Activated CD8-positive, alpha-beta memory T cell treated with anti-CD3 and anti-CD28 coated beads for 1 hour (primary cell): ENCODE results near the gene DYNC2I2.
A peak's percentile ranks its signal among the peaks of the same experiment; 100 is the strongest.
"Not testable (repeated sequence)": the region's sequence is repeated elsewhere in the genome, so short reads cannot be mapped to it uniquely, and the experiment has no call there.

Source experiments
- DNase-seq, 2 donors: peaks; one replicate each; pipeline ENCODE4 v3.0.0-alpha.2; 2020; ENCODE audit warnings: low read depth in 1 of 2; ENCODE audit errors: extremely low read depth in 1 of 2

The DYNC2I2 gene

GRCh38 chr9:128656416-128657343 is at the start of gene DYNC2I2:
Gene DYNC2I2 (minus strand): TSS chr9:128656847. CDS start chr9:128656726, 121 bp downstream.
- peak; percentile 92 to 96 for DNase-seq

GRCh38 chr9:128706045-128706444 is 49.4 kb upstream of the DYNC2I2 start:
- DNase-seq, result no peak

- DNase-seq, result no peak
Observed at GRCh38 chr9:128705051-128705965, 48.7 kb upstream of the DYNC2I2 start.

GRCh38 chr9:128704356-128704670 is 47.7 kb upstream of the DYNC2I2 start:
- no peak for DNase-seq

- no peak for DNase-seq
Observed at GRCh38 chr9:128703616-128704355, 47.1 kb upstream of the DYNC2I2 start.

GRCh38 chr9:128702949-128703615 is 46.4 kb upstream of the DYNC2I2 start:
- no peak for DNase-seq

GRCh38 chr9:128702445-128702948 is 45.9 kb upstream of the DYNC2I2 start, which contains the start of gene PKN3:
Gene PKN3 (plus strand): TSS chr9:128702503. CDS start chr9:128702916, 413 bp downstream.
- peak in 1 of 2 donors; percentile 85 for DNase-seq

GRCh38 chr9:128701227-128701854 is 44.7 kb upstream of the DYNC2I2 start:
- no peak for DNase-seq

GRCh38 chr9:128699096-128699795 is 42.6 kb upstream of the DYNC2I2 start:
- DNase-seq, result not testable (repeated sequence)

- DNase-seq, result no peak
Observed at GRCh38 chr9:128696923-128697707, 40.5 kb upstream of the DYNC2I2 start.

- DNase-seq, result no peak
Observed at GRCh38 chr9:128694344-128694743, 37.7 kb upstream of the DYNC2I2 start.

- not testable (repeated sequence) for DNase-seq
Observed at GRCh38 chr9:128693738-128694137, 37.1 kb upstream of the DYNC2I2 start.

GRCh38 chr9:128690684-128691034 is 34.0 kb upstream of the DYNC2I2 start:
- no peak for DNase-seq

- DNase-seq, result peak; percentile 21 to 40
Observed at GRCh38 chr9:128689820-128690683, 33.4 kb upstream of the DYNC2I2 start.

GRCh38 chr9:128689293-128689774 is 32.7 kb upstream of the DYNC2I2 start:
- DNase-seq, result peak; percentile 20 to 48

GRCh38 chr9:128688501-128689292 is 32.0 kb upstream of the DYNC2I2 start, which contains the start of gene SET:
Gene SET (plus strand): TSS chr9:128689222. CDS start chr9:128689583, 361 bp downstream.
- DNase-seq, result peak; percentile 62 to 85
